ENCODE results near the gene SLC9A5. TPM values are rescaled to one million over a fixed set of nuclear protein-coding genes. Genes with fewer than 3 reads are reported as not detected.

The SLC9A5 gene
- total and polyA plus RNA-seq, 9 of the 15 experiments (the other 6 are each of a cell fraction or from before 2014, with no cell fraction given) = 0.06 to 3.1 (median 1.2) TPM

DNA sequence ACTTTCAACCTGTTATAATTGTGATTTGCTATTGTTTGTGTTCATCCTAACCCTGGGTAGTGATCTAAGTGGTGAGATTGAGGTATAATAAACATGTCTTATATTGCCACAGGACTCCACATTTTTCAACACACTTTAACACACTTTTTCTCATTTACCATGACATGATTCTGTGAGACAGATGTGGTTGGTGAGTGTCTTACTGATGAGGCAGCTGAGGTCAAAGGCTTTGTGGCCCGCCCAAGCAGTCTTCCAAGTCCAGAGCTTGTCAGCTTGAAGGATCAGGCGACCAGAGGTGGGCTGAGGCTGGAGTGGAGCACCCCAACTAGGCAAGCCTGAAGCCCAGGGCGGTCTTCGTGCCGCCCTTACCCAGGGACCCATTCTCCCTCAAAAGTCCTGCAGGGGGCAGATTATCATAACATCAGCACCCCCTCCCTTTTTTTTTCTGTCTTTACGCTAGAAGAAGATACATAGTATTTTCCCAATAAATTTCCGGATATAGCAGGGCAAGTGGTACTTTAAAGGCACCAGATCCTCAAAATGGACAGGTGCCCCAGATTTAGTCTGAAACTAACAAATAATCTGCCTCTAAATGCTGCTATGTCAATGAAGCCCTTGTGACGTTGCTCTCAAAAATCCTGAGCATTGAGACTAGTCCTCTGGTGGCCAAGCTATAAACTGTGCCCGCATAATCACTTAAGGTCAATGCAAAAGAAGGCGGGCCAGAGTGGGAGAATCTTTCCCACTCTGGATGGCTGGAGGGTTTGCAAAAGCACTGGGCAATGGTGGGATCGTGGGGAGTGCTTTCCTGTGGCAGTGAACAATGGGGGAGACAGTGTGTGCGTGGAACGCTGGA lies 56.7 kb downstream of the SLC9A5 start:
- ChIA-PET CTCF (ENCODE audit: low intra/inter-chr PET ratio) (no interaction called here), POLR2A (interaction anchor here (0.7 kb wide), 1 partner anchor 26 kb away, joined by 3 read pairs; no protein-coding TSS in a partner anchor)
- Histone ChIP-seq H3K79me2 (ENCODE audit: control insufficient read depth, insufficient read depth, low read length) (no peaks in the 10 kb centered on the region), H3K27me3 (ENCODE audit: control insufficient read depth in 2 of 2, insufficient read depth in 2 of 2, low read length in 2 of 2) (no peaks in the 10 kb centered on the region; a peak in 1 of 5 replicates), H3K9ac (ENCODE audit: insufficient read depth in 1 of 2, low read depth in 2 of 2, low read length in 2 of 2) (peak overlapping the region in 1 of 2 experiments; percentile 17; a peak in 1 of 4 replicates), H3K4me3 (no peak overlapping the region), H3K9me3 (replicated peaks; ENCODE audit: control insufficient read depth, insufficient read depth, low read depth, low read length) (no peaks in the 10 kb centered on the region), H3K4me1 (replicated peaks in 1 of 2; ENCODE audit: control insufficient read depth in 2 of 2, insufficient read depth in 2 of 2, low read length in 2 of 2) (peaks cover 0 to 10% of the 10 kb centered on the region in 2 experiments; a peak in 1 of 5 replicates), H4K20me1 (replicated peaks; ENCODE audit: control insufficient read depth, insufficient read depth, low read length) (no peaks in the 10 kb centered on the region), H3K36me3 (ENCODE audit: control insufficient read depth, insufficient read depth, low read length) (no peaks in the 10 kb centered on the region), H3K27ac (ENCODE audit: extremely low read depth, low read depth, low read length) (no peak overlapping the region), H3K4me2 (ENCODE audit: insufficient read depth, low read length) (peak overlapping the region; percentile 15), H2AFZ (ENCODE audit: low read depth, low read length) (peak overlapping the region; percentile 47; the same call in 1 of the 2 replicates), H3K9me1 (ENCODE audit: control insufficient read depth, insufficient read depth, low read length) (no peaks in the 10 kb centered on the region)
- FAIRE-seq (no peak), DNase-seq (ENCODE audit: extremely low read depth in 1 of 4, low spot score in 3 of 4) (peak; percentile 32 to 61 (median 48)), ATAC-seq (peak; percentile 74)
- WGBS (ENCODE audit: insufficient coverage, low coverage, missing lambda C conversion rate) = 18% methylated on average over 13 of the region's 13 CpGs
- intact Hi-C loops (cut with micrococcal nuclease) (no loop called here), in situ Hi-C loops (cut with MboI) (no loop called here)
- BruUV-seq (replicated peaks) = no TSS peak
- no peak for TF ChIP-seq ZSCAN32 (CRISPR knock-in tag; IDR thresholded peaks at IDR 0.05)
- TF ChIP-seq, protein P1, sequence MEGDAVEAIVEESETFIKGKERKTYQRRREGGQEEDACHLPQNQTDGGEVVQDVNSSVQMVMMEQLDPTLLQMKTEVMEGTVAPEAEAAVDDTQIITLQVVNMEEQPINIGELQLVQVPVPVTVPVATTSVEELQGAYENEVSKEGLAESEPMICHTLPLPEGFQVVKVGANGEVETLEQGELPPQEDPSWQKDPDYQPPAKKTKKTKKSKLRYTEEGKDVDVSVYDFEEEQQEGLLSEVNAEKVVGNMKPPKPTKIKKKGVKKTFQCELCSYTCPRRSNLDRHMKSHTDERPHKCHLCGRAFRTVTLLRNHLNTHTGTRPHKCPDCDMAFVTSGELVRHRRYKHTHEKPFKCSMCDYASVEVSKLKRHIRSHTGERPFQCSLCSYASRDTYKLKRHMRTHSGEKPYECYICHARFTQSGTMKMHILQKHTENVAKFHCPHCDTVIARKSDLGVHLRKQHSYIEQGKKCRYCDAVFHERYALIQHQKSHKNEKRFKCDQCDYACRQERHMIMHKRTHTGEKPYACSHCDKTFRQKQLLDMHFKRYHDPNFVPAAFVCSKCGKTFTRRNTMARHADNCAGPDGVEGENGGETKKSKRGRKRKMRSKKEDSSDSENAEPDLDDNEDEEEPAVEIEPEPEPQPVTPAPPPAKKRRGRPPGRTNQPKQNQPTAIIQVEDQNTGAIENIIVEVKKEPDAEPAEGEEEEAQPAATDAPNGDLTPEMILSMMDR (IDR thresholded peaks at IDR 0.05 in 2 of 3, conservative IDR thresholded peaks at IDR 0.05 in 1 of 3; ENCODE audit: insufficient read depth in 2 of 3, low read depth in 1 of 3, low read length in 3 of 3) = peak; percentile 15 to 52 (median 36); a peak in 5 of 6 replicates
- no peak for TF ChIP-seq CHD2 (IDR thresholded peaks at IDR 0.05; ENCODE audit: low read depth, low read length)
- no peak for TF ChIP-seq ZNF584 (CRISPR knock-in tag; IDR thresholded peaks at IDR 0.05; ENCODE audit: low read depth)
- no peak for TF ChIP-seq NR1H2 (CRISPR knock-in tag; IDR thresholded peaks at IDR 0.05)
- TF ChIP-seq SMARCA4 (IDR thresholded peaks at IDR 0.05) = peak; percentile 81
- TF ChIP-seq, protein P2, sequence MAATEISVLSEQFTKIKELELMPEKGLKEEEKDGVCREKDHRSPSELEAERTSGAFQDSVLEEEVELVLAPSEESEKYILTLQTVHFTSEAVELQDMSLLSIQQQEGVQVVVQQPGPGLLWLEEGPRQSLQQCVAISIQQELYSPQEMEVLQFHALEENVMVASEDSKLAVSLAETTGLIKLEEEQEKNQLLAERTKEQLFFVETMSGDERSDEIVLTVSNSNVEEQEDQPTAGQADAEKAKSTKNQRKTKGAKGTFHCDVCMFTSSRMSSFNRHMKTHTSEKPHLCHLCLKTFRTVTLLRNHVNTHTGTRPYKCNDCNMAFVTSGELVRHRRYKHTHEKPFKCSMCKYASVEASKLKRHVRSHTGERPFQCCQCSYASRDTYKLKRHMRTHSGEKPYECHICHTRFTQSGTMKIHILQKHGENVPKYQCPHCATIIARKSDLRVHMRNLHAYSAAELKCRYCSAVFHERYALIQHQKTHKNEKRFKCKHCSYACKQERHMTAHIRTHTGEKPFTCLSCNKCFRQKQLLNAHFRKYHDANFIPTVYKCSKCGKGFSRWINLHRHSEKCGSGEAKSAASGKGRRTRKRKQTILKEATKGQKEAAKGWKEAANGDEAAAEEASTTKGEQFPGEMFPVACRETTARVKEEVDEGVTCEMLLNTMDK (IDR thresholded peaks at IDR 0.05; ENCODE audit: borderline replicate concordance, insufficient read depth, low read depth, low read length, poor library complexity, severe bottlenecking) = peak; percentile 84
- no peak for TF ChIP-seq FOXM1 (IDR thresholded peaks at IDR 0.05; ENCODE audit: low read depth)
- TF ChIP-seq FOXM1 (CRISPR knock-in tag; IDR thresholded peaks at IDR 0.05; ENCODE audit: low read depth) = no peak
- TF ChIP-seq RBM34 (IDR thresholded peaks at IDR 0.05; ENCODE audit: borderline replicate concordance, insufficient read depth, low read length) = no peak
- peak; percentile 75; the same call in 1 of the 2 replicates for TF ChIP-seq SMARCE1 (IDR thresholded peaks at IDR 0.05)
- no peak for TF ChIP-seq MAFK (IDR thresholded peaks at IDR 0.05; ENCODE audit: low read length)
- no peak for TF ChIP-seq ZKSCAN3 (CRISPR knock-in tag; IDR thresholded peaks at IDR 0.05)
- TF ChIP-seq ATF1 (CRISPR knock-in tag; IDR thresholded peaks at IDR 0.05) = no peak
- peak; percentile 32; the same call in 1 of the 2 replicates for TF ChIP-seq ATF1 (tag; IDR thresholded peaks at IDR 0.05)
- TF ChIP-seq SMARCC2 (IDR thresholded peaks at IDR 0.05; ENCODE audit: low read depth) = peak; percentile 84; the same call in 1 of the 2 replicates
- TF ChIP-seq ZNF384 (IDR thresholded peaks at IDR 0.05; ENCODE audit: low read depth, low read length) = peak; percentile 55
- TF ChIP-seq PTRF (tag; IDR thresholded peaks at IDR 0.05) = no peak
- no peak for TF ChIP-seq CREB1 (IDR thresholded peaks at IDR 0.05)
- no peak for TF ChIP-seq CREB1 (CRISPR knock-in tag; IDR thresholded peaks at IDR 0.05)
- 0 out of 2 replicates have a peak, but pooled peaks have one; percentile 25 for TF ChIP-seq EHMT2 (IDR thresholded peaks at IDR 0.05)

Measured in K562 (cell line).